Keratinocyte (primary cell): ENCODE results near the gene HDAC10. TPM values are rescaled to one million over a fixed set of nuclear protein-coding genes. Genes with fewer than 3 reads are reported as not detected.
"Not testable (repeated sequence)": the region's sequence is repeated elsewhere in the genome, so short reads cannot be mapped to it uniquely, and the experiment has no call there.

Source experiments
- DNase-seq: peaks from one replicate; pipeline ENCODE4 v3.0.0-alpha.2; 2011; ENCODE audit warnings: low read depth, missing footprints, low spot score
- FAIRE-seq: peaks from 2 replicates; lab custom pipeline; 2011; peaks lifted over from hg19 to GRCh38; lab: Jason Lieb, UNC
- H2AFZ ChIP-seq: 2 replicates; pipeline ENCODE4 v1.6.0; 2012; ENCODE audit warnings: low read length, control low read depth, inconsistent platforms; ENCODE audit not compliant: control insufficient read depth
- H3K27ac ChIP-seq: 2 replicates; pipeline ENCODE4 v1.5.1; 2011; ENCODE audit warnings: low read length; ENCODE audit not compliant: control insufficient read depth, insufficient read depth
- H3K27me3 ChIP-seq: 3 replicates; pipeline ENCODE4 v1.6.0; 2011; ENCODE audit warnings: low read length; ENCODE audit not compliant: control insufficient read depth, insufficient read depth; ENCODE audit errors: extremely low read depth
- H3K36me3 ChIP-seq, 2 experiments: 2 replicates in 1 of 2; 3 replicates in 1 of 2; pipeline ENCODE4 v1.5.1; 2011; ENCODE audit warnings: low read length in 2 of 2, mild to moderate bottlenecking in 1 of 2; ENCODE audit not compliant: control insufficient read depth in 2 of 2, insufficient read depth in 2 of 2; ENCODE audit errors: extremely low read depth in 1 of 2
- H3K4me1 ChIP-seq: 3 replicates; pipeline ENCODE4 v1.5.1; 2011; ENCODE audit warnings: low read length; ENCODE audit not compliant: control insufficient read depth, insufficient read depth; ENCODE audit errors: extremely low read depth
- H3K4me2 ChIP-seq: 3 replicates; pipeline ENCODE4 v1.6.0; 2011; ENCODE audit warnings: low read depth, low read length; ENCODE audit not compliant: control insufficient read depth, insufficient read depth; ENCODE audit errors: extremely low read depth
- H3K4me3 ChIP-seq, 3 experiments: fragments of 200-600 bp in 1 of 3; sonication (generic) in 1 of 3; 2 replicates in 2 of 3; 3 replicates in 1 of 3; pipeline ENCODE4 v1.5.1; 2011 to 2016; ENCODE audit warnings: low read length in 3 of 3, mild to moderate bottlenecking in 3 of 3, control low read depth in 2 of 3, inconsistent platforms in 1 of 3, low read depth in 1 of 3, mixed read lengths in 1 of 3, mixed run types in 1 of 3, moderate library complexity in 1 of 3; ENCODE audit not compliant: control insufficient read depth in 2 of 3, insufficient read depth in 2 of 3; ENCODE audit errors: extremely low read depth in 1 of 3
- H3K79me2 ChIP-seq: 2 replicates; pipeline ENCODE4 v1.6.0; 2012; ENCODE audit warnings: low read length; ENCODE audit not compliant: control insufficient read depth, insufficient read depth
- H3K9ac ChIP-seq: 3 replicates; pipeline ENCODE4 v1.6.0; 2011; ENCODE audit warnings: low read length; ENCODE audit not compliant: control insufficient read depth, insufficient read depth; ENCODE audit errors: extremely low read depth
- H3K9me1 ChIP-seq: 3 replicates; pipeline ENCODE4 v1.6.0; 2011; ENCODE audit warnings: low read length; ENCODE audit not compliant: control insufficient read depth, insufficient read depth; ENCODE audit errors: extremely low read depth
- H3K9me3 ChIP-seq: 2 replicates; pipeline ENCODE4 v1.5.1; 2012; ENCODE audit warnings: low read depth, low read length; ENCODE audit not compliant: control insufficient read depth
- H4K20me1 ChIP-seq: 3 replicates; pipeline ENCODE4 v1.6.0; 2011; ENCODE audit warnings: low read length; ENCODE audit not compliant: control insufficient read depth, insufficient read depth; ENCODE audit errors: extremely low read depth
- CTCF ChIP-seq, 3 experiments: IDR thresholded peaks in 1 of 3; conservative IDR thresholded peaks in 1 of 3; optimal IDR thresholded peaks in 1 of 3; 2 replicates in 2 of 3; 3 replicates in 1 of 3; pipeline versions ENCODE3 to v1.5.1; 2011; ENCODE audit warnings: low read length in 3 of 3, mild to moderate bottlenecking in 3 of 3, moderate library complexity in 2 of 3, control low read depth in 1 of 3, inconsistent platforms in 1 of 3; ENCODE audit not compliant: insufficient read depth in 2 of 3; ENCODE audit errors: extremely low read depth in 1 of 3
- EZH2 ChIP-seq: IDR thresholded peaks from one replicate; pipeline ENCODE4 v1.6.1; 2012; ENCODE audit warnings: inconsistent platforms, mild to moderate bottlenecking, low read length, moderate library complexity
- dilution Hi-C: fragments of 300-500 bp; cut with MboI; formaldehyde crosslinking; loops from one replicate; pipeline ENCODE4 v1.7.0; 2020; ENCODE audit warnings: low sequenced_read_pairs; ENCODE audit not compliant: extremely low pct_ligation_motif_present
- polyA plus RNA-seq, 5 experiments: library from polyadenylated mRNA; depleted of rRNA in 3 of 5; stranded (reverse) in 3 of 5; stranded (forward) in 1 of 5; unstranded in 1 of 5; fragments of >200 nt; gene quantifications; 1 replicate in 1 of 5; 2 replicates in 3 of 5; 3 replicates in 1 of 5; pipeline versions ENCODE4 v1.2.1 to v1.2.3, GENCODE V29; 2011 to 2012; ENCODE audit warnings: missing spikeins in 2 of 5, low read depth in 1 of 5, low replicate concordance in 1 of 5

Gene HDAC10
- polyA plus RNA-seq, 1 donor (not counting 4 experiments of a cell fraction or from before 2014, with no cell fraction given): 4.7 TPM

GRCh38 chr22:50274771-50275170 is 23.7 kb upstream of the HDAC10 start:
- FAIRE-seq (no peak), DNase-seq (no peak)
- Histone ChIP-seq H3K9me3 (peaks cover 2% of the 10 kb centered on the region), H3K4me1 (peaks cover 12% of the 10 kb centered on the region), H3K27me3 (no peaks in the 10 kb centered on the region), H3K9ac (no peak overlapping the region), H3K79me2 (no peaks in the 10 kb centered on the region), H3K4me2 (no peak overlapping the region), H3K36me3 (peaks cover 30 to 32% of the 10 kb centered on the region in 2 experiments), H3K9me1 (no peaks in the 10 kb centered on the region), H3K27ac (no peak overlapping the region), H2AFZ (no peak overlapping the region), H4K20me1 (peaks cover 3% of the 10 kb centered on the region), H3K4me3 (no peak overlapping the region)
- dilution Hi-C loops: no loop called here
- TF ChIP-seq EZH2: no peak
- TF ChIP-seq CTCF (optimal IDR thresholded peaks at IDR 0.05 in 1 of 3, IDR thresholded peaks at IDR 0.05 in 1 of 3, conservative IDR thresholded peaks at IDR 0.05 in 1 of 3; ENCODE audit: extremely low read depth in 1 of 3, insufficient read depth in 2 of 3, low read length in 3 of 3): no peak

GRCh38 chr22:50274311-50274710 is 23.2 kb upstream of the HDAC10 start:
- H3K27me3 ChIP-seq: no peaks in the 10 kb centered on the region
- no peaks in the 10 kb centered on the region for H3K9me1 ChIP-seq
- dilution Hi-C loops: no loop called here
- H3K27ac ChIP-seq: no peak overlapping the region
- no peak for DNase-seq
- H3K9me3 ChIP-seq: peaks cover 2% of the 10 kb centered on the region
- H3K4me2 ChIP-seq: no peak overlapping the region
- FAIRE-seq: no peak
- H3K4me1 ChIP-seq: peaks cover 12% of the 10 kb centered on the region
- H3K79me2 ChIP-seq: no peaks in the 10 kb centered on the region
- no peak overlapping the region for H2AFZ ChIP-seq
- H3K36me3 ChIP-seq: peaks cover 26 to 28% of the 10 kb centered on the region in 2 experiments
- no peak for TF ChIP-seq EZH2
- peak; percentile 11 to 71 (median 19) for TF ChIP-seq CTCF (optimal IDR thresholded peaks at IDR 0.05 in 1 of 3, IDR thresholded peaks at IDR 0.05 in 1 of 3, conservative IDR thresholded peaks at IDR 0.05 in 1 of 3; ENCODE audit: extremely low read depth in 1 of 3, insufficient read depth in 2 of 3, low read length in 3 of 3)
- peaks cover 3% of the 10 kb centered on the region for H4K20me1 ChIP-seq
- H3K4me3 ChIP-seq: no peak overlapping the region
- no peak overlapping the region for H3K9ac ChIP-seq

GRCh38 chr22:50273781-50274180 is 22.7 kb upstream of the HDAC10 start:
- Histone ChIP-seq H3K4me1 (peaks cover 13% of the 10 kb centered on the region), H3K36me3 (peaks cover 22 to 28% of the 10 kb centered on the region in 2 experiments)
- H4K20me1 ChIP-seq, H2AFZ ChIP-seq, dilution Hi-C loops, H3K27me3 ChIP-seq, DNase-seq, H3K9ac ChIP-seq, H3K27ac ChIP-seq, H3K9me3 ChIP-seq, H3K79me2 ChIP-seq, H3K4me3 ChIP-seq, H3K9me1 ChIP-seq, FAIRE-seq, H3K4me2 ChIP-seq: not testable (repeated sequence)

- H3K4me2 ChIP-seq, H3K9me3 ChIP-seq, H3K9me1 ChIP-seq, H3K27me3 ChIP-seq, H2AFZ ChIP-seq, H3K27ac ChIP-seq, H3K79me2 ChIP-seq, DNase-seq, FAIRE-seq, dilution Hi-C loops, H3K4me3 ChIP-seq, H3K9ac ChIP-seq, H4K20me1 ChIP-seq: not testable (repeated sequence)
- peaks cover 15% of the 10 kb centered on the region for H3K4me1 ChIP-seq
- peaks cover 20 to 26% of the 10 kb centered on the region in 2 experiments for H3K36me3 ChIP-seq
These were observed 22.3 kb upstream of the HDAC10 start for GRCh38 chr22:50273352-50273751.
